Stimulated activated CD8-positive, alpha-beta memory T cell treated with anti-CD3 and anti-CD28 coated beads, Interleukin-7, amount 100 ng/mL, for 24 hours (primary cell): ENCODE data around the gene CENPP.
A peak's percentile ranks its signal among the peaks of the same experiment; 100 is the strongest.

ENCODE experiments used
- DNase-seq: peaks from one replicate; pipeline ENCODE4 v3.0.0-alpha.2; 2020; ENCODE audit warnings: low read depth

CENPP gene

DNA sequence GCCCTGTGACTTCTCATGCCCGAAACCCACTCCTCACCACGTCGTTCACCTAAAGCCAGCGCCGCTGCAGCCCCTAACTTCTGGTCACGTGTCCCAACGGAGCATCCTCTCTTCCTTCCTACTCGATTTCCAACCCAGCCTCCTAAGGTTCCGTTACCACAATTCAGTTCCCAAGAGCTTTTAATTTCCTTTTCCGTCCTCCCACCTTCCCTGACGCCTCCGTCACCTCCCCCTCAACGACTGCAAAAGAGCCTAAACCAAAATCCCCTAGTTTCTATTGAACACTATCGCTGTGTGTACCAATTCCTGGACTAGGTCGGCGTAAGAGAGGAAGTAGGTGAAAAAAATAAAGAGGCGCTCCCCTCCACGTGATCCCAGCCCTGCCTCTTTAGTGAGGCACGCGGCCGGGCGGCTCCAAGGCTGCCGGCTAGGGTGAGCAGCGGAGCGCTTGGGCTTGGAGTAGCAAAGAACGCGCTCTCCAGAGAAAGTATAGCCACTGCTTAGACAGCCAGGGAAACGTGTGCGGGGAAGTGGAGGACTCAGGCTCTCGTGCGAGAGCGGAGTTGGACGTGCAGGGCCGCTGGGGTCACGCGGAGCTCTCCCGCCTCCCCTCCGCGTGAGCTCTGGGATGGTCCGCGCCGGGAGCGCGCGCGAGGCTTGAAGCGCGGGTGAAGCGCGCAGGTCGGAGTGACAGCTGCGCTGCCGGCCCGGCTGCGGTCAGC lies at the start of gene CENPP, which contains the start of gene NOL8:
Gene CENPP, plus strand, starts transcription at position 685 of the 722 bp plus-strand sequence.
Gene NOL8, minus strand, starts transcription at position 82 of the 722 bp plus-strand sequence. CDS start 1,189 bp downstream, outside the sequence.
- DNase-seq: peak; percentile 55

DNA sequence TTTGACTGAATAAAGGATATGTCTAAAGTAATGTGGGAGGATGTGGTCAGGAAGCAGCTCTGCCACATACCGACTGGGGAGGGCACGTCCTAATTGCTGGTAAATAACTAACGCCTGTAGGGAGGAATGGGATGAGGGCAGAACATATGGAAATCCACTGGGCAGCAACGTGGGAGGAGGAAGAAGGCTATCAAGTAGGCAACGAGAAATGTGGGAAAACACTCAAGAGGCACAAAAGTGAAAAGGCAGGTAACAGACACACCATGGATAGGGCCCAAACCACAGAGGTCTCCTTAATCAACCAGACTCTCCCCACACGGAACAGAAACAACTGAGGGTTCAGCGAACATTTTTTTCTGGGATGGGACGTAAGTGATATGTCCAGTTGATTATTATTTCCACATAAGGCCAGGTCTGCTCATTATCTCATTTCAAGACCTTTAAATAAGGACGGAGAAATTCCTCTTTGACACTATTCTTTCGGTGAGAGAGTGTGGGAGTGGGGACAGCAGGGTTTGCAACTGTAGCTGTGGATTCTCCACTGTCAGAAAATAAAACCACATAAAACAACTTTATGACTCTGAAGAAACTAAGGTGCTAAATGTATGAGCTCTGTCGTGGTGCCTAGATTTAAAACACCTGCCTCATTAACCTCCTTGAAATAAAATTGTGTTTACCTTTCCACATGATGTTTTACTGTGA lies 49.3 kb upstream of the CENPP start:
- DNase-seq: no peak

DNA sequence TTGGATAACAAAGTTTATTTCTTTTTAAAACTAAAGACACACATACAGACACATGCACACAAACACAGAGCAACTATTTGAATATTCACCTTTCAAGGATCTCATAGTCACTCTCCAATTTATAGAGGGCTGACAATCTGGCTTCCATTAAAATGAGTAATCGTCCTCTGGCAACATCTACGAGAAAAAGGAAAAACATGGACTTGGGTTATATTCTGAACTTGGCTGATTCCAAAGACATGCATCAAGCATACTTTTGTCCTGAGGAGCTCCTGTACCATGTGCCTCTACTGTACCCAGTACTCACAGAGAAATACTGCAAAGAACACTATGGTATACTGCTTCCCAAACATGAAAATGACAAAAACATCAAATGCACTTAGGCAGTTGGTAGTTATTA lies 47.6 kb upstream of the CENPP start:
- DNase-seq: no peak

DNA sequence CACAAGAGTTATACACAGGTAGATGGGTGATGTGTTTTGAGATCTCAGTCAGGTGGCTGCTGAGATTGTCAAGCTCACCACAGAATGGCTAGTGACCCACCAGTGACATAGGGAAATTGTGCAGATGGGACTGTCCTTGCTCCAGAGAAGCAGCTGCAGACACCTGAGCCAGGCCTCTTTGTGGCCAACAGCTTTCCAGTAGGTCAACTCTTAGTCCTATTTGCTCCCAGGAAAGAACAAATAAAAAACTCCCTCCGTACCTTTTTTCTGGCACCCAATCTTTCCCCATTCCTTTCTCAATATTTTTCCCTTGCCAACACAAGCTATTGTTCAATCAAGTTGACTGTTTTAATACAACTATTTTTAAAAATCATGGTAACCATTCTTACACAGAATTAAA lies 46.5 kb upstream of the CENPP start:
- DNase-seq: no peak

DNA sequence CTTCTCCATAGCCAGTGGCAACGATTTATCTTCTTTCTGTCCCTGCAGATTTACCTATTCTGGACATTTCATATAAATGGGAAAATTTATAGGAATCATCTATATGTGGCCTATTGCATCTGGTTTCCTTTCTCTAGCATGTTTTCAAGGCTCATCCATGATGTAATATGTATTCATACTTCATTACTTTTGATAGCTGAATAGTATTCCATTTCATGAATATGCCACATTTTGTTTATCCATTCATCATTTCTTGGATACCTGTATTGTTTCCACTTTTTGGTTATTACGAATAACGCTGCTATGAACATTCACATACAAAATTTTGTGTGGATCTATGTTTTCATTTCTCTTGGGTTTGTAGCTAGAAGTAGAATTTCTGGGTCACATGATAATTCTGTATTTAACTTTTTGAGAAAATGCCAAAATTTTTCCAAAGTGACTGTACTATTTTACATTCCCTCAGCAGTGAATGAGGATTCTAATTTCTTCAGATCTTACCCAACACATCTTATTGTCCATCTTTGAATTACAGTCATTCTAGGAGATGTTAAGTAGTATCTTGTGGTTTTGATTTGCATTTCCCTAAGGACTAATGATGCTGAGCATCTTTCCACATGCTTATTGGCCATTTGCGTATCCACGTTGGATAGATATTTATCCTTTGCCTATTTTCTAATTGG lies 35.9 kb upstream of the CENPP start:
- no peak for DNase-seq

DNA sequence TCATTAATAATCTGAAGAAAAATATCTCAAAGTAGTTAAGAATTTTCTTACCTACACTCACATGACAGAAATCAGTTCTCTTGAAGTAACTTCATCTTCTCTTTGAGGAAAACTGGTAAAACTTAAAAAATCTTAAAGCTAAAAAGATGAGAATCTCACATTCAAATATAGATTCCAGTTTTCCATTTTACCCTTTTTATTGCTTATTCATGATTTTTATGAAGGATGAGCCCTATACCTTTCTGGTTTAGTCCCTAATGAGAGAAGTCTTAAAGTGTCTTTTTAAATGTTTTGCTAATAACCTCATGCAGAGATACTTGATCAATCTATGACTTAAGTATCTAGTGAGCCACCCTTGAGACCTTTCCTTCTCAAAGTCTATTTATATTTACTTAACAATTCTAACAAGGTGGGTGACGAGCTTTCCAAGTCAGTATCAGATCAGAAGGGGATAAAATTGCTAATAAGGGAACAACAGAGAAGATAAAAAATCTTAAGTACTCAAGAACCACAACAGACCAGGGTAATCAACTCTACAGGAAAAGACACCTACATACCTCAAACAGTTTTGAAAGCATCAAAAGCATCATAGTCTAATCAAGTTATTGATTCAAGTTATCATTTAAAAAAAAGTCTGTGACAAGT lies 34.8 kb upstream of the CENPP start:
- DNase-seq: no peak

- no peak for DNase-seq
These were observed 34.2 kb upstream of the CENPP start for GRCh38 chr9:92291577-92291976.

DNA sequence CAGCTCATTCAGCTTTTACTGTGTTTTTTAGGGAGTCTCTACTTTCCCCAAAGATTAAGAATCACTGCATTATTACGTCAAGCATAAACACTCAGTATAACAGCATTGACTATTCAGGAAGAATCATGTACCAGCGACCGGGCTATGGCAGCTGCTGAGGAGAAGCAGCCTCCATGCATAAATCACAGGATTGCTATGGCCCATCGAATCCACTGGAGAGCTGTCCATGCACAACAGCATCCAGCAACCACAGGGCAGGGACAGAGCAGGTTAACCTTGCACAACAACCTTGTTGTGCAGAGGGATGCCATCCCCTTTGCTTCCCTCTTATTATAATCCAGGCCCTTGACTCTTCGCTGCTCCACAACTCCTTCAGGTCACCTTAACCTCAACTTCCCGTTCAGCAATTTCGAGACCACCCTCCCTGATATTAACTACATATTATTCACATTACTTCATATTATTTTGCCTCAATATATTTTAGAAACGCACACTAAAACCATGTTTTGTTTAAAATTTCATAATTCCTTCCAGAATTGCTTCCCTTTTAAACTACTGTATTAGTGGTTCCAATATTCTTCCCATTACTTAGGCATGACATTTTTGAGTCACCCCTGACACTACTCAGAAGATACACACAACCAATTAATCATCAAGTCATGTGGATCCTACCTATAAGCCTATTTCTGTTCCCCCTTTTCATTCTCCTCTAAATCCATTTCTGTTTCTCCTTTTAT lies 33.2 kb upstream of the CENPP start:
- no peak for DNase-seq

DNA sequence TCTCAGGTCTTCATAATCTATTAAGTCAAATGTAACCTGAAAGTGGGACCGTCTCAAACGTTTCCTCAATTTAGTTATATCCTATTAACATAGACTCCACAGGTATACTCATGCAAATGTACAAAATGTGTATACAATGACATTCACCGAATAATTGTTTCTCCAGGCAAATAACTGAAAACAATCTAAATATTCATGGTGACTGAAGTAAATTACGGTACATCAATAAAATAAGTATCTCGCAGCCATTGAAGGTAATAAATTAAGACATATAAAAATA lies 32.7 kb upstream of the CENPP start:
- no peak for DNase-seq

- peak; percentile 100 for DNase-seq
These were observed 32.1 kb upstream of the CENPP start, which contains the start of gene IARS1 for GRCh38 chr9:92293452-92294296. Gene IARS1 (minus strand): TSS chr9:92293697. CDS start chr9:92289419, 4,278 bp downstream.

GRCh38 chr9:92294297-92294676 lies 31.5 kb upstream of the CENPP start:
- no peak for DNase-seq

GRCh38 chr9:92295240-92295790 lies 30.4 kb upstream of the CENPP start:
- DNase-seq: no peak

DNA sequence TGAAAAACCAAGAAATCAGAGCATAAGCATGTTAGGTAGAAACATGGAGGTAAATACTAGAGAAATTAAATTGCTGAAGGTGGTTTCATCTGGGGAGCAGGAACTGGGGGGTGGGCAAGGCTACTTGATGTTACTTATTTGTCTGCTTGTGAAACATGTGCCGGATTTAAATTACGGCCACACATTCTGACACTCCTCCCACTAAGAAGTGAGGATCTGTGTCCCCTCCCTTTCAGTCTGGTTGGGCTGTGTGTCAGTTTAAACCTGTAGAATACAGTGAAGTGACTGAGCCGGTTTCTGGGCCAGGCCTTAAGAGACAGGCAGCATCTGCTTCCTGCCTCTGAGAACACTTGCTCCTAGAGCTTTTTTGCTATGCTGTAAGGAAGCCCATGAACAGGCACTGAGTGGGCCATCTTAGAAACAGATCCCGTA lies 29.9 kb upstream of the CENPP start:
- DNase-seq: no peak

- no peak for DNase-seq
These were observed 28.1 kb upstream of the CENPP start for GRCh38 chr9:92297611-92298010.

GRCh38 chr9:92298036-92298435 lies 27.7 kb upstream of the CENPP start:
- no peak for DNase-seq

DNA sequence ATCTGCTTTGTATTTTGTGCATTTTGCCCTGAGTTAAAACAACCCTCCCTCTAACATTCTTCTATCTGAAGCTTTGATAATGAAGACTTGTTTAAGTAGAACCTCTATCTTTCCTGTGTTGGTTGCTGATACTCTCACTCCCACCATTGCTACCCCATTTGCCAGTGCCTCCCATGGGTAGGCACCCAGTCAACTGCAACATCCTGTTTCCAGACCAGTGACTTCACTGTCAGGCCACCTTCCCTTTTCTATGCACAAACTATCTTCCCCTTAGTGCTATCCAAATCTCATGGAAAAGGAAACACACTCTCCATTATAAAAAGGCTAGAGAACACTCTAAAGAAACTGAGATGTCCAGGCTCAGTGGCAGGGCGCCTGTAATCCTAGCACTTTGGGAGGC lies 26.6 kb upstream of the CENPP start:
- no peak for DNase-seq

DNA sequence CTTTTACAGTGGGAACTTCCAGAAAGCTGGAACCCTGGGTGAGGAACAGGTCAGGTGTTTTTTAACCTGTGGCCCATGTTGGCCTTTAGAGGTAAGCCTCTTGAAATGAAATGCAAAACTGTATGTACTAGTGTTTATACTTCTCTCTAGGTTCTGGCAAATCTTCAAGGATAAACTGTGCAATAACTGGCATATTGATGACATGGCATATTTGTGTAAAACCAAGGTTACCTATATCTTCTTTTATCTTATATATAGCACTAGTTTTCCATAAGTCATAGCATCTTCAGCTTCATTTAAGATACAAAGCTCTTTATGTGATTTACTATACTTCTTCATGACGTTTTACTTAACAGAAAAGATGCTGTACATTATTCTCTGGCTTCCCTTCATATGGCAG lies 24.8 kb upstream of the CENPP start:
- DNase-seq: no peak

DNA sequence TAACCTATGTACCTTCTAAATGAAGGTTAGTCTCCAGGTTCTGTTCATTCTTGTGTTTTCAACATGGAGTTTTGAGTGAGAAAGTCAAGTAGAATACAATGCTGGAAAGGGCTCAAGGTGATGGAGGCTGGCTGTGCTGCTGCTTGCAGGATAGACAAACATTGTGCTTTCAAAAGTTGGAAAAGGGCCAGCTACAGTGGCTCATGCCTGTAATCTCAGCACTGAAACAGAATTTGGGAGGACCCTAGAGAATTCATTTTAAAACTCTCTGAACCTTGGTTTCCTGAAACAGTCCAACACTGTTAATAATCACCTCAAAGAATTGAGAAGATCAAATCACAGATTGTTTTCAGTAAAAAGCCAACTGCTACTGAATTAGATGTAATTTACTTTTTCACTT lies 16.9 kb upstream of the CENPP start:
- DNase-seq: no peak

GRCh38 chr9:92310562-92310961 lies 15.2 kb upstream of the CENPP start:
- no peak for DNase-seq

GRCh38 chr9:92312887-92313623 lies 12.7 kb upstream of the CENPP start:
- DNase-seq: no peak
